ENCODE data around the gene MAGI1.

MAGI1 gene

GRCh38 chr3:65819896-65820295 is 218.8 kb downstream of the MAGI1 start:
- FAIRE-seq: no peak
- DNase-seq (ENCODE audit: insufficient read length, low spot score): no peak
- TF ChIP-seq CTCF (IDR thresholded peaks at IDR 0.05; ENCODE audit: insufficient read depth, missing control alignments): no peak

- TF ChIP-seq CTCF (IDR thresholded peaks at IDR 0.05; ENCODE audit: insufficient read depth, missing control alignments): no peak
- no peak for DNase-seq (ENCODE audit: insufficient read length, low spot score)
- no peak for FAIRE-seq
These were observed 221.1 kb downstream of the MAGI1 start for GRCh38 chr3:65817553-65818126.

GRCh38 chr3:65816208-65816607 is 222.5 kb downstream of the MAGI1 start:
- DNase-seq (ENCODE audit: insufficient read length, low spot score) (no peak), FAIRE-seq (no peak)
- no peak for TF ChIP-seq CTCF (IDR thresholded peaks at IDR 0.05; ENCODE audit: insufficient read depth, missing control alignments)

- DNase-seq (ENCODE audit: insufficient read length, low spot score) (no peak), FAIRE-seq (no peak)
- TF ChIP-seq CTCF (IDR thresholded peaks at IDR 0.05; ENCODE audit: insufficient read depth, missing control alignments): no peak
These were observed 223.7 kb downstream of the MAGI1 start for GRCh38 chr3:65814845-65815578.

GRCh38 chr3:65811892-65812291 is 226.8 kb downstream of the MAGI1 start:
- no peak for DNase-seq (ENCODE audit: insufficient read length, low spot score)
- FAIRE-seq: no peak
- no peak for TF ChIP-seq CTCF (IDR thresholded peaks at IDR 0.05; ENCODE audit: insufficient read depth, missing control alignments)

- FAIRE-seq (no peak), DNase-seq (ENCODE audit: insufficient read length, low spot score) (no peak)
- no peak for TF ChIP-seq CTCF (IDR thresholded peaks at IDR 0.05; ENCODE audit: insufficient read depth, missing control alignments)
These were observed 227.5 kb downstream of the MAGI1 start for GRCh38 chr3:65811086-65811761.

- FAIRE-seq (no peak), DNase-seq (ENCODE audit: insufficient read length, low spot score) (no peak)
- TF ChIP-seq CTCF (IDR thresholded peaks at IDR 0.05; ENCODE audit: insufficient read depth, missing control alignments): no peak
These were observed 228.4 kb downstream of the MAGI1 start for GRCh38 chr3:65810302-65810701.

Measured in D721Med (cell line).